ENCODE results near the gene ADCY5.

The ADCY5 gene

DNA sequence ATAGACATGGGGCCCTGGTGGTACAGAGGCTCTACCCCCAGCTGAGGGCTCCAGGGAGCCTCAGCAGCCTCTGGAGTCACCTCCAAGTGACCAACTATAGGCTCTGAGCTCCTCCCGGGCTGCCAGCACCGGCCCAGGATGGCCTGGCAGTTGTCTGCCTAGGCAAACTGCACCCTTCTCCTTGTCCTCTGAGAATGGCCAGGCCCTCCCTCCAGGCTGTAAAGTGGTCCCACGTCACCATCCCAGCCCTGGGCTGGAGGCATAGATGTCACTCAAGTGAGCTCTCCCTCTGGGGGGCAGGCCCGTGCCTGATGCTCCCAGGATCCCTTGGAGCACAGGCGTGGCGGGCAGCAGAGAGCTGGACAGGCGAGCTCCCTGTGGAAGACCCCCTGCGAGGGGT is 127.1 kb downstream of the ADCY5 start:
- H3K36me3 Mint-ChIP-seq (ENCODE audit: low read depth): peaks cover 4% of the 10 kb centered on the region
- H3K4me1 Mint-ChIP-seq: peaks cover 9% of the 10 kb centered on the region
- H3K4me3 Mint-ChIP-seq: no peak overlapping the region
- no peak for DNase-seq
- H3K9me3 Mint-ChIP-seq: no peaks in the 10 kb centered on the region
- TF ChIP-seq, protein P1, sequence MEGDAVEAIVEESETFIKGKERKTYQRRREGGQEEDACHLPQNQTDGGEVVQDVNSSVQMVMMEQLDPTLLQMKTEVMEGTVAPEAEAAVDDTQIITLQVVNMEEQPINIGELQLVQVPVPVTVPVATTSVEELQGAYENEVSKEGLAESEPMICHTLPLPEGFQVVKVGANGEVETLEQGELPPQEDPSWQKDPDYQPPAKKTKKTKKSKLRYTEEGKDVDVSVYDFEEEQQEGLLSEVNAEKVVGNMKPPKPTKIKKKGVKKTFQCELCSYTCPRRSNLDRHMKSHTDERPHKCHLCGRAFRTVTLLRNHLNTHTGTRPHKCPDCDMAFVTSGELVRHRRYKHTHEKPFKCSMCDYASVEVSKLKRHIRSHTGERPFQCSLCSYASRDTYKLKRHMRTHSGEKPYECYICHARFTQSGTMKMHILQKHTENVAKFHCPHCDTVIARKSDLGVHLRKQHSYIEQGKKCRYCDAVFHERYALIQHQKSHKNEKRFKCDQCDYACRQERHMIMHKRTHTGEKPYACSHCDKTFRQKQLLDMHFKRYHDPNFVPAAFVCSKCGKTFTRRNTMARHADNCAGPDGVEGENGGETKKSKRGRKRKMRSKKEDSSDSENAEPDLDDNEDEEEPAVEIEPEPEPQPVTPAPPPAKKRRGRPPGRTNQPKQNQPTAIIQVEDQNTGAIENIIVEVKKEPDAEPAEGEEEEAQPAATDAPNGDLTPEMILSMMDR (IDR thresholded peaks at IDR 0.05): no peak
- no peak overlapping the region for H3K27ac Mint-ChIP-seq
- H3K27me3 Mint-ChIP-seq (ENCODE audit: low read depth, poor library complexity): peaks cover 27% of the 10 kb centered on the region

DNA sequence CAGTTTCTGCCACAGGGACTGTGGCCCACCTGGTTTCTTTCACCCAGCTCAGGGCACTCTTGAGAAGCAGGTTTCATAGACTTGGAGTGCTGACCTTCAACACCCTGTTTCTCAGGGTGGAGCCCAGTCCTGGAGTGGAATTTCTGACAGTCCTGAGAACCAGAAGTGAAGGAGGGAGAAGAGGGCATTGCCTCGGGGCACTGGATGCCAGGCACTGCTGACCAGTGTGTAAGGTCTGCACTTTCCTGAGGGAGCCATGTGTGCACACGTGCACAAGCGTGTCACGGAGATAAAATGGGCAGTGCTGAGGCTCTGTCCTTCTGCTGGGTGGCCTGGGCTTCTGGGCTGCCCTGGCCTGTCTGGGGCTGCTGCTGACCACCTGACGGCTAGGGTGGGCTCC is 128.7 kb downstream of the ADCY5 start:
- H3K36me3 Mint-ChIP-seq (ENCODE audit: low read depth): peaks cover 12% of the 10 kb centered on the region
- no peak overlapping the region for H3K4me3 Mint-ChIP-seq
- peak overlapping the region; percentile 48 for H3K27ac Mint-ChIP-seq
- DNase-seq: no peak
- no peaks in the 10 kb centered on the region for H3K9me3 Mint-ChIP-seq
- H3K27me3 Mint-ChIP-seq (ENCODE audit: low read depth, poor library complexity): peaks cover 34% of the 10 kb centered on the region
- TF ChIP-seq, protein P1 (IDR thresholded peaks at IDR 0.05): no peak
- H3K4me1 Mint-ChIP-seq: peaks cover 15% of the 10 kb centered on the region

DNA sequence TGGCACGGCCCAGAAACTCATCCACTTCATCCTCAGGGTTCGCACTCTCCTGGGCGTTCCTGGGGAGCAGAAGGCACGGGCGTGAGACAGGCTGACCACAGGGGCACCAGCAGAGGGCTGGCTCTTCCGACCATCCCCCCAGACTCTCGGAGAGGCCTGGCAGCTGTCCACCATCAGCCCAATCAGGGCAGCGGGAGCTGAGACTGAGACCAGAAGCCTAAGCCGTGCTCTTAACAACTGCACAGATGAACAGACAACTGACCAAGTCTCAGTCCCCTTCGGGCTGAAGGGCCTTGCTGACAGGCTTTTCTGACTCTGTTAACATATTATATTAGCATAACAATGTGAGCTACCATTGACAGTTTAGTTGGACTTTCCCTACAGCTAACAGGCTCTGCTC is 129.1 kb downstream of the ADCY5 start:
- Mint-ChIP-seq H3K4me3 (no peak overlapping the region), H3K27ac (no peak overlapping the region), H3K27me3 (ENCODE audit: low read depth, poor library complexity) (peaks cover 39% of the 10 kb centered on the region), H3K4me1 (peaks cover 19% of the 10 kb centered on the region), H3K9me3 (no peaks in the 10 kb centered on the region), H3K36me3 (ENCODE audit: low read depth) (peaks cover 12% of the 10 kb centered on the region)
- TF ChIP-seq, protein P1 (IDR thresholded peaks at IDR 0.05): no peak
- DNase-seq: no peak

DNA sequence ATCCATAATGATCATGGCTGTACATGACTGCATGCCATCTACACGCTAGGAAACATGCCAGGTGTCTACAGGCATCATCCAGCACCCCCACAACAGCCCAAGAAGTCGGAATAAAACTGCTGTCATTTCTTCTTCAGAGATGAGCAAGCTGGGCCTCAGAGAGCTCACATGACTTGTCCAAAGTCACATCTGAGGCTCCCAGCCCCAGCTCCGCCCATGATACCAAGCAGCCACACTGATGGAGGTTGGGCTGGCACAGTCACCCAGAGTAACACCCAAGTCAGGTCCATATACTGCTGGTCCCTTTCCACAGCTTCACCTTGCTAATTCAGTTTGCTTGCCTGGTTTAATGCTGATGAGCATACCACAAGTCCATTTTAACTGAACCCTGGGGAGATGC is 130.5 kb downstream of the ADCY5 start:
- peaks cover 48% of the 10 kb centered on the region for H3K27me3 Mint-ChIP-seq (ENCODE audit: low read depth, poor library complexity)
- H3K4me3 Mint-ChIP-seq: no peak overlapping the region
- H3K9me3 Mint-ChIP-seq: no peaks in the 10 kb centered on the region
- H3K4me1 Mint-ChIP-seq: peaks cover 22% of the 10 kb centered on the region
- TF ChIP-seq, protein P1 (IDR thresholded peaks at IDR 0.05): no peak
- peaks cover 12% of the 10 kb centered on the region for H3K36me3 Mint-ChIP-seq (ENCODE audit: low read depth)
- DNase-seq: no peak
- H3K27ac Mint-ChIP-seq: no peak overlapping the region

DNA sequence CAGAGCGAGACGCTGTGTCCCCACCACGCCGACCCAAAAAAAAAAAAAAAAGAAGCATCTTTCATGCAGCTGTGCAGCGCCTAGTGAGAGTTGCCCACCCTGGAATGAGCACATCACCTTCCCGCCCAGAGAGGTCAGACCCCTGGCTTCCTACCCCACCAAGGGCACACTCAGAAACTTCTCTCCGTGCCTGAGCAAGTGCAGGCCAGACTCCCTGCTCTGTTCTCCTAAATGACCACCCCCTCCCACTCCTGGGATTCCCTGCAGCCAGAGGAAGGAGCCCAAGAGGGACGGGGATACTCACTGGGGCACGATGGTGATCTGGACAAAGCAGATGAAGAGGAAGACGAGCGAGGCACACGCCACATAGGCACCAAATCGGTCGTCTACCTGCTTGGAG is 131.2 kb downstream of the ADCY5 start:
- Mint-ChIP-seq H3K27ac (no peak overlapping the region), H3K27me3 (ENCODE audit: low read depth, poor library complexity) (peaks cover 54% of the 10 kb centered on the region), H3K9me3 (no peaks in the 10 kb centered on the region), H3K4me1 (peaks cover 16% of the 10 kb centered on the region), H3K36me3 (ENCODE audit: low read depth) (peaks cover 12% of the 10 kb centered on the region), H3K4me3 (no peak overlapping the region)
- no peak for DNase-seq
- TF ChIP-seq, protein P1 (IDR thresholded peaks at IDR 0.05): no peak

DNA sequence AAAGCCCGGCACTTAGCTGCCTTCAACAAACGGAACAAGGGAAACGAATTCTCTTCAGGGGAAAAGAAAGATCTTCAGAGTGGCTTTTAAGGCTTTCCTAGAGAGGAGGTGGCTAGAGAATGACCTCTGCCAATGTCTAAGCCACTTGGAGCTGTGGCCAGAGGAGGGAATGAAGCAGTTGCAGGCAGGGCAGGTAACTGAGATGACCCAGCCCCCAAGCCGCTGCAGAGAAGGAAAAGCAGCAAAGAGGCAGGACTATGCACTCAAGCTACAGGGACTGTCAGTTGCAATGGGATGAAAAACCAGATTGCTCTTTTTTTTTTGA is 133.7 kb downstream of the ADCY5 start:
- TF ChIP-seq, protein P1 (IDR thresholded peaks at IDR 0.05): no peak
- H3K4me3 Mint-ChIP-seq: no peak overlapping the region
- no peak for DNase-seq
- peaks cover 12% of the 10 kb centered on the region for H3K36me3 Mint-ChIP-seq (ENCODE audit: low read depth)
- peaks cover 45% of the 10 kb centered on the region for H3K27me3 Mint-ChIP-seq (ENCODE audit: low read depth, poor library complexity)
- H3K9me3 Mint-ChIP-seq: no peaks in the 10 kb centered on the region
- H3K27ac Mint-ChIP-seq: no peak overlapping the region
- H3K4me1 Mint-ChIP-seq: peaks cover 30% of the 10 kb centered on the region
